Measurements from ENCODE around the gene PIN1. TPM values are rescaled to one million over a fixed set of nuclear protein-coding genes. Genes with fewer than 3 reads are reported as not detected.

The PIN1 gene
- total RNA-seq, 1 experiment from 2014 or later: 231 TPM

DNA sequence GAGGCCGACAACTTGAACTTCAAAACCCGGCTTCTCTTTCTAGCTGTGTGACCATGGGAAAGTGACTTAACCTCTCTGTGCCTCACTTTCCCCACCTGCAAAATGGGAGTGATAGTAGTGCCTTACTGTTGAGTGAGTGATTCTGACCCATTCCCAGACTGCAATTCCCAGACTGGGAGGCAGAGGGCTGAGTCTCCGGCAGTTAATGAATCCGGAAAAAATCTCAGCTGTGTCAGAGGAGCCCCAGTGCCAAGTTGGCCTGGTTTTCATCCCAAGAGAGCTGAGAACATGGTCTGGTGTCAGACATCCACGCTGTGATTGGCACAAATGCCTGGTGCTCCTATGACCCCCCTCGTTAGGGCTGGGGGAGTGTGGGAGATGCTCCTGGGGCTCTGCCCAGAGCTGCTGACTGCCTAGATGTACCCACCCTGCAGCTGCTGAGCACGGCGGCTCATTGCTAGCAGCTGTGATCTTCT is 50.0 kb downstream of the PIN1 start:
- DNase-seq (ENCODE audit: low spot score): no peak

DNA sequence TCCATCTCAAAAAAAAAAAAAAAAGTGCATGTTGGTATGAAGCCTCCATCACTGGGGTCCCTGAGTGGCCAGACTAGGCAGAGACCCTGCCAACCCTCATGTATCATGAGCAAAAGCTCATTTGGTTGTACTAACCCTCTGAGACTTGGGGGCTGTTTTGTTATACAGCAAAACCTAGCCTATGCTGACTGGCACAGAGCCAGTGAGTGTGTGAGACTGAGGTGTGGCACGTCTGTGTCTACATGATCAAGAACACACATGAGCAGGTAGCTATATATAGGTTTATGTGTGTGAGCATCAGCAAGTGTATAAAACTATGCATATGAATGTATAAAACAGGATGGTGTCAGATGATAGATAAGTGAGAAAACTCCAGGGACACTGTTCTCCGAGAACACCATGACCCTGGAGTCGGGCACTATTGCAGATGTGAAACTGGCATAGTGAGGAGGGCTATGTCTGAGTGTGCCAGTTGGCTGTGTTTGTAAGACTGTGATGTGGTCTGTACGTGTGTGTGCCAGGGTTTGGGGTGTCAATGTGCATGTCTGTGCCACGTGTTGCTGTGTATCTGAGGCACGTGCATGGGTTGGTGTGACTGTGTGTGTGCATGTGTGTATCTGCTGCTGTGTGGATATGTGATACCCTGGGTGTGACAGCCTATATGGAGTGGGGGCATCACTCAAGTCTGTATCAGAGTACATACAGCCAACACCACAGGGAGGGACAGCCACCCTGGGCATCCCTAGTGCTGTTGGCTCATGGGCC is 56.7 kb downstream of the PIN1 start:
- no peak for DNase-seq (ENCODE audit: low spot score)

Other genes starting within 250 kb of the PIN1 start
- gene ZNF561, start 214.1 kb upstream of the PIN1 start, total RNA-seq (2014; rRNA removed; shearing (Covaris generic)): 30.1 and 31.4 TPM in 2 replicates
- 36.3 and 47.7 TPM in 2 replicates for gene ZNF562, start 160.2 kb upstream of the PIN1 start, total RNA-seq (2014; rRNA removed; shearing (Covaris generic))
- 1.2 and 3.8 TPM in 2 replicates for gene ZNF846, start 66.6 kb upstream of the PIN1 start, total RNA-seq (2014; rRNA removed; shearing (Covaris generic))
- 17.3 and 18.1 TPM in 2 replicates for gene FBXL12, start 16.2 kb upstream of the PIN1 start, total RNA-seq (2014; rRNA removed; shearing (Covaris generic))
- gene UBL5, start 7.4 kb upstream of the PIN1 start, total RNA-seq (2014; rRNA removed; shearing (Covaris generic)): 506 and 560 TPM in 2 replicates
- gene OLFM2, start 101.2 kb downstream of the PIN1 start, total RNA-seq (2014; rRNA removed; shearing (Covaris generic)): 0.77 and 2.2 TPM in 2 replicates
- gene COL5A3, start 175.2 kb downstream of the PIN1 start, total RNA-seq (2014; rRNA removed; shearing (Covaris generic)): 0.02 and 0.22 TPM in 2 replicates
- not detected in 2 replicates for gene RDH8, start 178.2 kb downstream of the PIN1 start, total RNA-seq (2014; rRNA removed; shearing (Covaris generic))